PC-9 (cell line): ENCODE data around the gene KLF15. TPM values are rescaled to one million over a fixed set of nuclear protein-coding genes. Genes with fewer than 3 reads are reported as not detected.

Source experiments
- BruUV-seq: library from RNA; stranded (reverse); fragments of 400-500 nt; replicated peaks from 2 replicates; lab custom pipeline; 2021; lab: Mats Ljungman, UMichigan
- CTCF ChIA-PET: fragments of 300-600 bp; sonication (Branson Sonifier 250); formaldehyde crosslinking; loops from one replicate; lab custom pipeline; 2022; ENCODE audit warnings: antibody characterized with exemption; lab: Charles Lee
- POLR2A ChIA-PET: fragments of 300-600 bp; sonication (Branson Sonifier 250); formaldehyde crosslinking; loops from one replicate; lab custom pipeline; 2022; ENCODE audit warnings: antibody characterized with exemption; ENCODE audit not compliant: unreplicated experiment; lab: Charles Lee
- DNase-seq, 2 experiments: peaks; one replicate each; pipeline versions ENCODE4 v3.0.0 to v3.0.0-alpha.2; 2015 to 2022; ENCODE audit warnings: mixed read lengths in 1 of 2
- H2AFZ ChIP-seq: fragments of 200-600 bp; sonication (generic); 2 replicates; pipeline ENCODE4 v1.8.1; 2017; ENCODE audit warnings: antibody characterized with exemption
- H3F3A ChIP-seq: fragments of 200-600 bp; sonication (generic); 2 replicates; pipeline ENCODE4 v1.8.1; 2017; ENCODE audit warnings: antibody characterized with exemption, mild to moderate bottlenecking, low read depth; ENCODE audit not compliant: insufficient read depth
- H3K27ac ChIP-seq: fragments of 200-600 bp; sonication (generic); 2 replicates; pipeline ENCODE4 v1.6.1; 2016; ENCODE audit warnings: mixed run types
- H3K27me3 ChIP-seq: fragments of 200-600 bp; sonication (generic); 2 replicates; pipeline ENCODE4 v1.6.1; 2016; ENCODE audit warnings: low read depth, mixed run types; ENCODE audit not compliant: insufficient read depth
- H3K36me3 ChIP-seq: fragments of 200-600 bp; sonication (generic); 2 replicates; pipeline ENCODE4 v1.6.1; 2016; ENCODE audit warnings: low read depth, mixed run types
- H3K4me1 ChIP-seq: fragments of 200-600 bp; sonication (generic); replicated peaks from 2 replicates; pipeline ENCODE4 v1.6.1; 2016; ENCODE audit warnings: mixed run types; ENCODE audit not compliant: insufficient read depth
- H3K4me2 ChIP-seq: fragments of 200-600 bp; sonication (generic); 2 replicates; pipeline ENCODE4 v1.6.1; 2017; ENCODE audit warnings: mixed run types
- H3K4me3 ChIP-seq: fragments of 200-600 bp; sonication (generic); 2 replicates; pipeline ENCODE4 v1.6.1; 2016; ENCODE audit warnings: mixed run types
- H3K79me2 ChIP-seq: fragments of 200-600 bp; sonication (generic); 2 replicates; pipeline ENCODE4 v1.6.1; 2017; ENCODE audit warnings: low read depth, mixed run types
- H3K9me2 ChIP-seq: fragments of 200-600 bp; sonication (generic); 2 replicates; pipeline ENCODE4 v1.8.1; 2017; ENCODE audit warnings: mild to moderate bottlenecking; ENCODE audit not compliant: insufficient read depth
- H3K9me3 ChIP-seq: fragments of 200-600 bp; sonication (generic); 2 replicates; pipeline ENCODE4 v1.8.1; 2016; ENCODE audit warnings: low read depth; ENCODE audit not compliant: insufficient read depth
- H4K20me1 ChIP-seq: fragments of 200-600 bp; sonication (generic); 2 replicates; pipeline ENCODE4 v1.8.1; 2017; ENCODE audit not compliant: insufficient read depth
- EZH2 ChIP-seq: fragments of 200-600 bp; sonication (generic); IDR thresholded peaks from 2 replicates; pipeline ENCODE4 v1.8.0; 2017; ENCODE audit warnings: antibody characterized with exemption, low read depth
- intact Hi-C: fragments of 100-400 bp; cut with micrococcal nuclease; formaldehyde crosslinking; loops from one replicate; pipeline ENCODE4 v1.10.0; 2022; ENCODE audit not compliant: unreplicated experiment
- total RNA-seq: library from RNA; stranded (reverse); gene quantifications from 2 replicates; pipeline ENCODE4 v1.2.3, GENCODE V29; 2021
- TF ChIP-seq, protein P1 (sequence below): fragments of 200-600 bp; sonication (generic); conservative IDR thresholded peaks from 2 replicates; pipeline ENCODE4 v1.6.1; 2017; ENCODE audit warnings: mixed run types, antibody characterized with exemption, mild to moderate bottlenecking, moderate library complexity

Gene KLF15
- total RNA-seq, 1 experiment from 2014 or later = 0.70 TPM

- Histone ChIP-seq H4K20me1 (no peaks in the 10 kb centered on the region), H3K9me2 (no peaks in the 10 kb centered on the region), H3K79me2 (no peaks in the 10 kb centered on the region), H3K4me2 (no peak overlapping the region), H3K4me3 (no peak overlapping the region), H3K9me3 (0 out of 2 replicates have a peak, but pooled peaks cover 6% of the 10 kb centered on the region), H3K36me3 (no peaks in the 10 kb centered on the region), H3K4me1 (no peaks in the 10 kb centered on the region), H2AFZ (no peak overlapping the region), H3K27me3 (no peaks in the 10 kb centered on the region), H3F3A (no peaks in the 10 kb centered on the region), H3K27ac (no peak overlapping the region)
- no TSS peak for BruUV-seq
- DNase-seq = no peak
- intact Hi-C loops = no loop called here
- POLR2A ChIA-PET = no interaction called here
- CTCF ChIA-PET = interaction anchor here (0.6 kb wide), 1 partner anchor 544 kb away, joined by 3 read pairs; no protein-coding TSS in a partner anchor
- TF ChIP-seq, protein P1, sequence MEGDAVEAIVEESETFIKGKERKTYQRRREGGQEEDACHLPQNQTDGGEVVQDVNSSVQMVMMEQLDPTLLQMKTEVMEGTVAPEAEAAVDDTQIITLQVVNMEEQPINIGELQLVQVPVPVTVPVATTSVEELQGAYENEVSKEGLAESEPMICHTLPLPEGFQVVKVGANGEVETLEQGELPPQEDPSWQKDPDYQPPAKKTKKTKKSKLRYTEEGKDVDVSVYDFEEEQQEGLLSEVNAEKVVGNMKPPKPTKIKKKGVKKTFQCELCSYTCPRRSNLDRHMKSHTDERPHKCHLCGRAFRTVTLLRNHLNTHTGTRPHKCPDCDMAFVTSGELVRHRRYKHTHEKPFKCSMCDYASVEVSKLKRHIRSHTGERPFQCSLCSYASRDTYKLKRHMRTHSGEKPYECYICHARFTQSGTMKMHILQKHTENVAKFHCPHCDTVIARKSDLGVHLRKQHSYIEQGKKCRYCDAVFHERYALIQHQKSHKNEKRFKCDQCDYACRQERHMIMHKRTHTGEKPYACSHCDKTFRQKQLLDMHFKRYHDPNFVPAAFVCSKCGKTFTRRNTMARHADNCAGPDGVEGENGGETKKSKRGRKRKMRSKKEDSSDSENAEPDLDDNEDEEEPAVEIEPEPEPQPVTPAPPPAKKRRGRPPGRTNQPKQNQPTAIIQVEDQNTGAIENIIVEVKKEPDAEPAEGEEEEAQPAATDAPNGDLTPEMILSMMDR = no peak
- no peak for TF ChIP-seq EZH2
These were observed 53.9 kb downstream of the KLF15 start for GRCh38 chr3:126303272-126303671.

DNA sequence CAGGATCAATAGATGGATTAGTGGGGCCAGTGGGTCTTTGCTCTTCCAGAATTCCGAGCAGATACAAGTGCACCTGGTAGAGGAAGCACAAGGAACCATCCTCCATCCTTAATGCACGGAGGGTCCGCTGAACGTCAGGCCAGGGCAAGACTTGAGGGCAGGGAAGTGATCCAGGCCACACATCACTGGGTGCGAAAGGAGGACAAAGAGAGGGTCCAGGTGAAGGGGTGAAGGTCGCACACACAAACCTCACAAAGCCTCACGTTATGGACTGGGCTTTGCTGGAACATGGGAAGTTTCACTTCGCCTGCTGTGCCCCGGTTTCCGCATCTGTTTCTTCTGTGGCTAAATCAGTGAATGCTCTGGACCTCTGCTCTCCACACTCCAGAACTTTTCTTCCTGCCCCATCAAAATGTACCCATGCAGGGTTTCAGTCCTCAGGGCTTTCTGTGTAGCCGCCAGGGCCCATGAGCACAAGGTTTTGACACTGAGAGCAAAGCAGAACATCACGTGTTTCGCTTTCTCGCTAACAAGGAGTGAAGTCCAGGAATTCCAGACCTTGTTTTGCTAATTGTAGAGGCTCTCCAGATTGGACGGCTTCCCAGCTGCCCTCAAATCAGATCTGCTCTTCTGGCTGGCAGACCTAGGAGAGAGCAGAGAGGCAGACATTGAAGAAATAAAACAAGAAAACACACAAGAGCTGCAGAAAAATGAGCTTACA, 56.3 kb downstream of the KLF15 start:
- no peak for TF ChIP-seq EZH2
- TF ChIP-seq, protein P1 = no peak
- H2AFZ ChIP-seq = no peak overlapping the region
- intact Hi-C loops = no loop called here
- H3K79me2 ChIP-seq = no peaks in the 10 kb centered on the region
- no peaks in the 10 kb centered on the region for H4K20me1 ChIP-seq
- POLR2A ChIA-PET = no interaction called here
- no peaks in the 10 kb centered on the region for H3K27me3 ChIP-seq
- no peaks in the 10 kb centered on the region for H3F3A ChIP-seq
- H3K4me3 ChIP-seq = no peak overlapping the region
- BruUV-seq = no TSS peak
- CTCF ChIA-PET = no interaction called here
- H3K27ac ChIP-seq = no peak overlapping the region
- H3K4me2 ChIP-seq = no peak overlapping the region
- H3K9me2 ChIP-seq = no peaks in the 10 kb centered on the region
- 0 out of 2 replicates have a peak, but pooled peaks cover 6% of the 10 kb centered on the region for H3K9me3 ChIP-seq
- H3K4me1 ChIP-seq = no peaks in the 10 kb centered on the region
- no peak for DNase-seq
- no peaks in the 10 kb centered on the region for H3K36me3 ChIP-seq

DNA sequence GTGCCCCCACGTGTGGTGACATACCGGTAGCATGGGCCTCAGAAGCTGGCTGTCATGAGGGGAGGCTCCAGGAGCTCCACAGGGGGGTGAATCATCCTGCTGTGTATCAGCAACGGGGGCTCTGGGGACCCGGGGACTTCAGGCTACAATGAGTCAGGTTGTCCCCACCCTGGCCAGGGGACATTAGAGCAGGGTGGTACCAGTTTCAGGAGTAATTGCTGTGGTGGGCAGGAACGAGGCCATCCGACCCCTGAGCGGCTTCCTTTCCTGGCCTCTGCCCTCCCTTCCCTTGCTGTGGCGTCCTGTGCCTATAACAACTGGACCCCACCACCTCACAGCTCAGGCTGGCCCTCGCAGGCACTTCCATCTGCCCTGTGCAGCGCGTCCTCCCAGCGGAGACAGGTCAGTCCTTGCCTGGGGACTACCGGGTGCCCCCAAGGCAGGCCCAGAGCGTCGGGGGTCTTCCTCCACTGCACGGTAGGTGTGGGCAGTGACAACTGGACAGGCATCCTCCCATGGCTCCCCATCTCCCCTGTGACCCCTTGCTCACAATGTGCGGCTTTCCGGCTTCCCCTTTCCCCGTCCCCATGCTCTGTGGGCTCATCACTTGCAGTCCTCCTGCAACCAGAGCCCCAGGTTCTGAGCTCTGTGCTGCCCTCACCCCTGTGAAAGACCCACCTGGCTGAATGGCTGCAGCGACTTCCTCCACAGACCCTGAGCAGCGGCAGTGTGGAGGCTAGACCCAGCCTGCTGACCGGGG, 57.0 kb downstream of the KLF15 start:
- Histone ChIP-seq H3K4me3 (no peak overlapping the region), H4K20me1 (no peaks in the 10 kb centered on the region), H3K36me3 (no peaks in the 10 kb centered on the region), H3K79me2 (no peaks in the 10 kb centered on the region), H3K4me2 (no peak overlapping the region), H3F3A (no peaks in the 10 kb centered on the region), H3K27me3 (no peaks in the 10 kb centered on the region), H3K9me2 (no peaks in the 10 kb centered on the region), H3K9me3 (0 out of 2 replicates have a peak, but pooled peaks cover 6% of the 10 kb centered on the region), H2AFZ (no peak overlapping the region), H3K27ac (no peak overlapping the region), H3K4me1 (no peaks in the 10 kb centered on the region)
- ChIA-PET CTCF (no interaction called here), POLR2A (no interaction called here)
- TF ChIP-seq, protein P1 = no peak
- no peak for TF ChIP-seq EZH2
- intact Hi-C loops = no loop called here
- no TSS peak for BruUV-seq
- no peak for DNase-seq
